ENCODE results near the gene TMEM11. TPM values are rescaled to one million over a fixed set of nuclear protein-coding genes. Genes with fewer than 3 reads are reported as not detected.

The TMEM11 gene
- total RNA-seq, 1 experiment from 2014 or later: 39.1 TPM

- intact Hi-C loops (cut with micrococcal nuclease; ENCODE audit: unreplicated experiment): no loop called here
- no peak for TF ChIP-seq CTCF (IDR thresholded peaks at IDR 0.05; ENCODE audit: insufficient read depth in 1 of 2, low read depth in 1 of 2, low read length in 1 of 2, severe bottlenecking in 1 of 2, unreplicated experiment in 1 of 2)
- DNase-seq: no peak
- H3K27me3 Mint-ChIP-seq (ENCODE audit: insufficient read depth, unreplicated experiment): no peaks in the 10 kb centered on the region
- Histone ChIP-seq H3K4me3 (ENCODE audit: low read depth, low read length) (no peak overlapping the region), H3K9me3 (no peaks in the 10 kb centered on the region), H3K4me1 (no peaks in the 10 kb centered on the region), H3K36me3 (ENCODE audit: control insufficient read depth, insufficient read depth, low read length) (no peaks in the 10 kb centered on the region; the same call in 1 of the 2 replicates), H3K27me3 (replicated peaks; ENCODE audit: control insufficient read depth, insufficient read depth, low read length) (no peaks in the 10 kb centered on the region)
- CTCF ChIA-PET: no interaction called here
- no peak overlapping the region for H3K4me3 Mint-ChIP-seq (ENCODE audit: unreplicated experiment)
- H3K27ac Mint-ChIP-seq (ENCODE audit: unreplicated experiment): no peak overlapping the region
- no peaks in the 10 kb centered on the region for H3K9me3 Mint-ChIP-seq (ENCODE audit: unreplicated experiment)
- peaks cover 5% of the 10 kb centered on the region for H3K36me3 Mint-ChIP-seq (ENCODE audit: insufficient read depth, unreplicated experiment)
- POLR2A ChIA-PET: no interaction called here
- BruUV-seq (replicated peaks): no TSS peak
- H3K4me1 Mint-ChIP-seq (ENCODE audit: low read depth, unreplicated experiment): no peaks in the 10 kb centered on the region
These were observed 40.4 kb downstream of the TMEM11 start for GRCh38 chr17:21173543-21173942.

- no peaks in the 10 kb centered on the region for H3K4me1 Mint-ChIP-seq (ENCODE audit: low read depth, unreplicated experiment)
- no peak for DNase-seq
- CTCF ChIA-PET: no interaction called here
- H3K27me3 Mint-ChIP-seq (ENCODE audit: insufficient read depth, unreplicated experiment): no peaks in the 10 kb centered on the region
- BruUV-seq (replicated peaks): no TSS peak
- peaks cover 5% of the 10 kb centered on the region for H3K36me3 Mint-ChIP-seq (ENCODE audit: insufficient read depth, unreplicated experiment)
- H3K36me3 ChIP-seq (ENCODE audit: control insufficient read depth, insufficient read depth, low read length): no peaks in the 10 kb centered on the region; the same call in 1 of the 2 replicates
- no peaks in the 10 kb centered on the region for H3K9me3 ChIP-seq
- no peak overlapping the region for H3K4me3 ChIP-seq (ENCODE audit: low read depth, low read length)
- no peaks in the 10 kb centered on the region for H3K4me1 ChIP-seq
- intact Hi-C loops (cut with micrococcal nuclease; ENCODE audit: unreplicated experiment): no loop called here
- H3K27ac Mint-ChIP-seq (ENCODE audit: unreplicated experiment): no peak overlapping the region
- H3K9me3 Mint-ChIP-seq (ENCODE audit: unreplicated experiment): no peaks in the 10 kb centered on the region
- no peak overlapping the region for H3K4me3 Mint-ChIP-seq (ENCODE audit: unreplicated experiment)
- no peak for TF ChIP-seq CTCF (IDR thresholded peaks at IDR 0.05; ENCODE audit: insufficient read depth in 1 of 2, low read depth in 1 of 2, low read length in 1 of 2, severe bottlenecking in 1 of 2, unreplicated experiment in 1 of 2)
- POLR2A ChIA-PET: no interaction called here
- H3K27me3 ChIP-seq (replicated peaks; ENCODE audit: control insufficient read depth, insufficient read depth, low read length): no peaks in the 10 kb centered on the region
These were observed 41.1 kb downstream of the TMEM11 start for GRCh38 chr17:21172846-21173245.

- Mint-ChIP-seq H3K9me3 (ENCODE audit: unreplicated experiment) (no peaks in the 10 kb centered on the region), H3K27ac (ENCODE audit: unreplicated experiment) (no peak overlapping the region), H3K4me1 (ENCODE audit: low read depth, unreplicated experiment) (no peaks in the 10 kb centered on the region), H3K4me3 (ENCODE audit: unreplicated experiment) (no peak overlapping the region), H3K36me3 (ENCODE audit: insufficient read depth, unreplicated experiment) (peaks cover 5% of the 10 kb centered on the region), H3K27me3 (ENCODE audit: insufficient read depth, unreplicated experiment) (no peaks in the 10 kb centered on the region)
- ChIA-PET POLR2A (no interaction called here), CTCF (no interaction called here)
- no peaks in the 10 kb centered on the region for H3K9me3 ChIP-seq
- intact Hi-C loops (cut with micrococcal nuclease; ENCODE audit: unreplicated experiment): no loop called here
- no peak for DNase-seq
- H3K4me1 ChIP-seq: no peaks in the 10 kb centered on the region
- no peaks in the 10 kb centered on the region; the same call in 1 of the 2 replicates for H3K36me3 ChIP-seq (ENCODE audit: control insufficient read depth, insufficient read depth, low read length)
- H3K27me3 ChIP-seq (replicated peaks; ENCODE audit: control insufficient read depth, insufficient read depth, low read length): no peaks in the 10 kb centered on the region
- BruUV-seq (replicated peaks): no TSS peak
- no peak overlapping the region for H3K4me3 ChIP-seq (ENCODE audit: low read depth, low read length)
- TF ChIP-seq CTCF (IDR thresholded peaks at IDR 0.05; ENCODE audit: insufficient read depth in 1 of 2, low read depth in 1 of 2, low read length in 1 of 2, severe bottlenecking in 1 of 2, unreplicated experiment in 1 of 2): no peak
These were observed 41.9 kb downstream of the TMEM11 start for GRCh38 chr17:21171970-21172510.
